Fibroblast of skin of left quadriceps (primary cell): ENCODE data around the gene AQP6.
"Not testable (repeated sequence)": the region's sequence is repeated elsewhere in the genome, so short reads cannot be mapped to it uniquely, and the experiment has no call there.

Experiments used
- DNase-seq, 2 experiments: peaks; one replicate each; pipeline ENCODE4 v3.0.0-alpha.2; 2013; ENCODE audit warnings: low read depth in 2 of 2

The AQP6 gene

DNA sequence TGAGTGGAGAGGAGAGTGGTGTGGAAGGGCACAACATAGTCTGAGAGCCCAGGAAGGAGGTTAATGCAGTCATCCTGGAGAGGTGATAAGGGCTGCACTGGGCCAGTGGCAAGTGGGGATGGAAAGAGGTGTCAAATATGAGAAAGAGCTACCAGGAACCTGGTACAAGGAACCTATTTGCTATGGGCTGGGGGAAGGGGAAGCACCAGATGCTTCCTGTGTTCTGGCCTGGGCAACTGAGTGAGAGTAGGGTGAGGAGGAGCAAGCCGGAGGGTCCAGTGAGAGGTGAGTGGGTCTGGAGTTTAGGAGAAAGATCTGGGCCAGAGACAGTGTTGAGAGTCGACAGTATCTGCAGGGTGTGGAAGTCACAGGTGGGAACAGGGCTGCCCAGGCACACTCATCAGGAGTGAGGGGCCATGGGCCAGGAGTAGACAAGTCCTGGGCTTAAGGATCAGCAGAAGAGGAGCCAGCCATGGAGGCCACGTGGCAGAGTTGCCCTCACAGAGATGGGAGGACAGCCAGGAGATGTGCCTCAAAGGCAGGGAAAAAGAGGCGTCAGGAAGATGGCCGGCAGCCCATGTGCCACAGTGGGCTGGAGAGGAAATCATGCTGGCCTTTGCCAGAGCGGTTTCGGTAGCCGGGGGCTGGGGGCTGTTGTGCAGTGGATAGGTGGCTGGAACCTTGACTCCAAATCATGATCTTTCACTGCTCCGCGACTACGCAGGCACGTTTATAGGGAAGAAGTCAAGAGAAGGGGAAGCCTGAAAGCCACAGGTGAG, 2.9 kb upstream of the AQP6 start:
- DNase-seq, result no peak

DNA sequence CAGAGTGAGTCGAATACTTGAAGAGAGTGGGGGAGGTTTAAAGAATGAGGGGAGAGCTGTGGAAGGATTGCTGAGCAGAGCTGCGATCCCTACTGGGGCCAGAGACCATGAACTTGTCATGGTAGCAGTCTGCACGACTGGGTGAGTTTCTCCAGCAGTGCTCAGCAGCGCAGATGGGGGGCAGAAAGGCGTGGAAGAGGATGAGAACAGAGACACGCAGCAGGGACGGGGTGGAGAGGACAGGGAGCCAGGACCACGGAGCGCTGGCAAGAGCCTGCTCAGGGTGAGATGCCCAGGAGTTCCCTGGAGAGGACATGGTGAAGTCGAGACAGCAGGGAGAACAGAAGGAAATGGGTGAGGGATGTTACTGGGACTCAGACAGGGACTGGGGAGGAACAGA, 2.1 kb upstream of the AQP6 start:
- DNase-seq, result no peak

DNA sequence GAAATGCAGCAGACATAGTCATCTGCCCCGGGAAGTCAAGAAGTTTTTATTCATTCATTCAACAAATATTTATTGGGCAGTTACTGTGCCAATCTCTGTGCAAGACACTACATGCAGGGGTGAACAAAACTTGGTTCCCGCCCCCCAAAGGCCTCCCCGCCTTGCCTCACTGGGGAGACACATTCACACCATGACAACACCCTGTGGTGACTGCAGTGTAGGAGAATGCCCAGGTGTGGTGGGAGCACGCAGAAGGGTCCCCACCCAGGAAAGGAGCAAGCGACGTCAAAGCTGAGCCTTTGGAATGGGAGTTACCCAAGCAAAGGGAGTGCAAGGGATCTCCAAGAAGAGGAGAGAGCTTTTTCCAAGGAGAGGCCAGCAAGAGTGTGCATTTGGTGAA, 1.6 kb upstream of the AQP6 start:
- no peak for DNase-seq

DNA sequence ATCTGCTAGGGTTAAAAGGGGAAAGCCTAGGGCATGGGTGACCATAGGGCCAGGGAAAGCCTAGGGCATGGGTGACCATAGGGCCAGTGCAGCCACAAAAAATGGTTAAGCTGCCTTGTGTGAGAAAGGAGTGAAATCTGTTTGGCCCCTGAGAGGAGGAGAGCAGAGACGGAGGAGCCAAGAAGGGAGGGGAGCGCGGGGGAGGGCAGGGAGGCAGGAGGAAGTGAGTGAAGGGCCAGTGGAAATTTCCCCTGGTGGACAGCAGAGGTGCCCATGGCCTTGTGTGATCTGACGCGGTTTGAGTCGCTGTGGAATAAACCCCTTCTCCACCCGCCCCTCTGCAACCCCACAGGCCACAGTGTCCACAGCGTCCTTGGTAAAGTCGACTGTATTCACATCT, 618 bp upstream of the AQP6 start:
- no peak for DNase-seq

DNA sequence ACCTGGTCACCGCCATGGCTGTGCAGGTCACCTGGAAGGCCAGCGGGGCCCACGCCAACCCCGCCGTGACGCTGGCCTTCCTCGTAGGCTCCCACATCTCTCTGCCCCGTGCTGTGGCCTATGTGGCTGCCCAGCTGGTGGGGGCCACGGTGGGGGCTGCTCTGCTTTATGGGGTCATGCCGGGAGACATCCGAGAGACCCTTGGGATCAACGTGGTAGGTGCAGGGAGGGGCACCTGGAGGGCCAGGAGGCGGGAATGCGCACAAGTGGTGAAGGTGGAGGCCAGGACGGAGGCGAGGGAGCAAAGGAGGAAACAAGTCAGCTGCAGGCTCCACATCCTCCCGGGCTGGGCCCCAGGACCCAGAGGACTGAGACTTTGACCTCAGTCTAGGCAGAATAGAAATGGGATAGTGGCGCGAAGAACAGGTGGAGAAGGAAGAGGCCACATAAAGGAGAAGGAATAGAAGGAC, 649 bp downstream of the AQP6 start:
- no peak for DNase-seq

DNA sequence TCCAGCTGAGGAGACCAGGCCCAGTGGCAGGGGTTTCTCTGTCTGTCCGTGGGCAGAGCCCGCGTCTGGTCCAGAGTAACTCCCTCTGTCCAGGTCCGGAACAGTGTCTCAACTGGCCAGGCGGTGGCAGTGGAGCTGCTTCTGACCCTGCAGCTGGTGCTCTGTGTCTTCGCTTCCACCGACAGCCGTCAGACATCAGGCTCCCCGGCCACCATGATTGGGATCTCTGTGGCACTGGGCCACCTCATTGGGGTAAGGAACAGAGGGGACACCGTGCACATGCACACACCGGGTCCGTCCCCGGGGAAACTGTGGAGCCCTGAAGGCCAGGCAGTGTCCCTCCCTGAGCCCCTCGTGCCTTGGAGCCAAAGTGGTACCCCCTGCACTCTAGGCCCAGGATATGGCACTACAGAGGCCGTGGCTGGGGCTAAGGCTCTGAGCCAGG, 1.5 kb downstream of the AQP6 start:
- DNase-seq, result peak; percentile 7 to 12

DNA sequence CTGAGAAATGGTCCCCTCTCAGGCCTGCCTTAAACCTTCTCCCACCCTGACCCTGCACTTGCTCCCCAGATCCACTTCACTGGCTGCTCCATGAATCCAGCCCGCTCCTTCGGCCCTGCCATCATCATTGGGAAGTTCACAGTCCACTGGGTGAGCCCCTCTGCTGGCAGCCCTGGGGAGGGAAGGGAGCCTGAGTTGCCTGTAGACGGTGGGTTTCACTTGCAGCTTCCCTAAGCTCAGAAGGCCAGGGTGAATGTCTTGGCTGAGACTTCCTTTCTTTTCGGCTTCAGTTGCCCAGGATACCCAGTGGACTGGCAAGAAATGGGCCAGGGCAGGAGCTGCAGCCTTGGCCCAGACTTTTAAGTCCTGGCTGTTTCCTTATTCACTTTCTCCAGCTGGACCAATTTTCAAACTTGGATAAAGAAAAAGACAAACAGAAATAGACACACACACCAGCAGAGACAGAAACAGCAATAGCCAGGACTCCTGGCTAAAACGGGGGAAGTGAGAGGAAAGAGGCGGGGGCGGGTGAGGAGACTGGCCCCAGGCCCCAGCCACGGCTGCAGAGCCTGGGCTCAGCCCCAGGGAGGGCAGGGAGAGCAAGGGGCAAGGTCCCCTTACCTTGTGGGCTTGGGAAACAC, 2.0 kb downstream of the AQP6 start:
- no peak for DNase-seq

DNA sequence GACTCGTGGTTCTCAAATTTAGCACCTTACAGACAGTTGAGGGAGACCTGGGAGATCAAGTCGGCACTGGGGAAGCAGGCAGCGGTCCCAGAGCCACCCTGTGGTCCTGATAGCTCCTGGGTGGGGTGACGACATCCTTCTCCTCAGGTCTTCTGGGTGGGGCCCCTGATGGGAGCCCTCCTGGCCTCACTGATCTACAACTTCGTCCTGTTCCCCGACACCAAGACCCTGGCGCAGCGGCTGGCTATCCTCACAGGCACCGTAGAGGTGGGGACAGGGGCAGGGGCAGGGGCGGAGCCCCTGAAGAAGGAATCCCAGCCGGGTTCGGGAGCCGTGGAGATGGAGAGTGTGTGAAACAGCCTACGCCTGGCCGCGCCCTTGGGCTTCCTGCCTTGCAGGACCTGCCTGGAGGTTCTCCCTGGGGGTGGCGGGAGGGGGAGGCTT, 2.6 kb downstream of the AQP6 start:
- no peak for DNase-seq

DNA sequence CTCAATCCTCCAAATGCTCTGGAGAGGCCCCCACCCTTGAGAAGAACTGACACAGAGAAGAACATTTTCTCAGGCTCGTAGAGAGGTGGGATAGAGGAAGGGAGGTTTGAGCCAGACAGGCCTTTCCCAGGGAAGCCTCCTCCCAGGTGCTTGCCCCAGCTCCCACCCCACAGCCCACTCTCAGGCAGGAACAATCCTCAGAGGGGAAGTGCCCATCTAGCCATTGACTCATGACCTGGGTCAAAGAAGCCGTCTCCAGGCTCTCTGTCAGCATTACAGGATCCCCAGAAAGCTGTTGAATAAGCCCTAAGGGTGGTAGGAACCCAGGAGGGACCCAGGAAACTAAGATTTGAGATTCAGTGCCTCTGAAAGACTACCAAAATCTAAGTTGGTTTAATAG, 3.8 kb downstream of the AQP6 start:
- DNase-seq, result no peak

DNA sequence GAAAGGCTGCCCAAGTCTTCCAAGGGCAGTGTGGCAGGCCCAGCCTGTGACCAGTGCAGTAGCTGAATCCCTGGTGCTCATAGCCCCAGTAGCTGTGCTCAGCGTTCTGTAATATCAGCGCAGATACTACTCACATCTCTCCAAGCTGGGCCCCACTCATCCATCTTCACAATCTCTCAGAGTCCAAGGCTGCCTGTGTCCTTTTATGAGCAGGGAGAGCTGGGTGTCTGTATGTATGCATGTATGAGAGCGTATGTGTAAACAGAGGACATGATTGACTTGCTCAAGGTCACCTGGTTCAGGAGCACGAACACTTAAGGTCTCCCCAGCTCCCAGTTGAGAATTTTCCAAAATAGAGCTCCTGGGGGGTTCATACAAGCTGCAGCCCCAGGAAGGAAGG, 5.4 kb downstream of the AQP6 start:
- no peak for DNase-seq

DNA sequence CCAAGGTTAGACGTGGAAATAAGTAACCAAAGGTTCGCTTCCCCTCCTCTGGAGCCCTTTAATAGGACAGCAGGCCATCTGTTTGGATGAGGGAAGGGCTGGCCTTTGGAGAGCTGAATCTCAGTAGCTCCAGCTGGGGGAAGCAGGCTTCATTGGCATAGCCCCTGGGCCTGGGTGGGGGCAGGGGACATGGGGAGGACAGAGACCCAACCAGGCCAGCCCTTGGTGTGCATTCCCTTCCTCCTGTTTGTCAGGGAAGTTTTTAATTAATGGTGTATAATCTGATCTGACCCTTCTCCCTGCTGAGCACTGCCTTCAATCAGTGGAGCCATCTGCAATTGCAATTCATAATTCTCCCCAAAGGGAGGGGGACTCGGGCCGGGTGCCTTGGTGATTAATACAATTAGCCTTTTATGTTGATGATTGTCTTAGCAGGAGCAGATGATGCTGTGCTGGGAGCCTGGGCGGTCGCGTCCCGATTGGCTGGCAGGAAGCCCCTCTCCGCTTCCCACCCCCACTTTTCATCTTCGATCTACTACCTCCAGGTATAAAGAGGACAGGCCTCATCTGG, 6.4 kb downstream of the AQP6 start:
- DNase-seq, result no peak

DNA sequence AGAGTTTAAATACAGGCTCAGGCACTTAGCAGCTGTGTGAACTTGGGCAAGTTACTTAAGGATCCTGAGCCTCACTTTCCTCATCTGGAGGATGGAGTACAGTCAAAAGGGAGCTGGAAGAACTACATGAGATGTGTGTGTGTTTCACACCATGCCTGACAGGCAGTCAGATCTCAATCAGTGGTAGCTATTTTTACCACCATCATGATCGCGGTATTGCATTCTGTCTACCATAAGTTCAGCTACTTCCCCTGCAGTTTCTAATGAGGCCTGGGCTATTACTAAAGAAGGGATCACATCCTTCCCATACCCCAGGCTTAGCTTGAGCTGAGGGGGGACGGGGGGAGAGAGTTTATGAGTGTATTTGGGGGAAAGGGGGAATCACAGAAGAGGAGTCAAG, 7.0 kb downstream of the AQP6 start:
- DNase-seq, result no peak

DNA sequence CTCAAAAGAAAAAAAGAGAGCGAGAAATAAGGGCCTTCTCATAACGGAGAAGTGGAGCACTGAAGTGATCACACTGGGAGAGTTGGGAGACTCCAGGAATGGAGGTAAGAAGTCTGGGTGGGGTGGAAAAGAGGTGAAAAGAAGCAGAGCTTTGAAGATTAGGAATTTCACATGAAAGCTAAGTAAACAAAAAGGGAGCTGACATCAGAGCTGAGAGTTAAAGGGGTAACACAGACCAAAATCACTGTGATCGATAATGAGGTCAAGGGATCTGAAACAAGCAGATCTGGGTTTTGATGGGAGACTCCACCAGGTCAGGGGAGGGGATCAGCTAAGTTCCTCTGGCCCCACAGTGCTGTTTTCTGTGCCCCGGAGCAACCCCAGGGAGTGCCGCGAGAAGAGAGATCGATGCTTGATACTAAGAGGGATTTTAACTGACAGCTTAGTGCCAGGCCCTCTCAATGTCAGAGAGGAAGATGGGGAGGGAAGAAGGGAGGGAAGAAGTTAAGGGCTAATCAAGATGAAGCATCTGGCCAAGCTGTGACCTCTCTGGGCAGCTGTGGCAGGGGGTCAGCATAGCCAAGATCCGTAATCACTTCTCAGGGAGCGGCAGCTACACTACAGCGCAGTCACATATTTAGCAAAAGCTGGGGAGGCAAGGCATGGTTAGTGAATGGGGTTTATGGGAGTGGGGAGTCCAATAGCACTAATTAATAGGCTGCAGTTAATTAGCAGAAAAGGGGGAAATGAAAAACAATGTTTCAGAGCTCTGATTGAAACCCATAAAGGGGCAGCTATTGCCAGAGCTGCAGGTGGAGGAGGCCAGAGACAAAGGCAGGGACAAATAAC, 8.0 kb downstream of the AQP6 start:
- no peak for DNase-seq

DNA sequence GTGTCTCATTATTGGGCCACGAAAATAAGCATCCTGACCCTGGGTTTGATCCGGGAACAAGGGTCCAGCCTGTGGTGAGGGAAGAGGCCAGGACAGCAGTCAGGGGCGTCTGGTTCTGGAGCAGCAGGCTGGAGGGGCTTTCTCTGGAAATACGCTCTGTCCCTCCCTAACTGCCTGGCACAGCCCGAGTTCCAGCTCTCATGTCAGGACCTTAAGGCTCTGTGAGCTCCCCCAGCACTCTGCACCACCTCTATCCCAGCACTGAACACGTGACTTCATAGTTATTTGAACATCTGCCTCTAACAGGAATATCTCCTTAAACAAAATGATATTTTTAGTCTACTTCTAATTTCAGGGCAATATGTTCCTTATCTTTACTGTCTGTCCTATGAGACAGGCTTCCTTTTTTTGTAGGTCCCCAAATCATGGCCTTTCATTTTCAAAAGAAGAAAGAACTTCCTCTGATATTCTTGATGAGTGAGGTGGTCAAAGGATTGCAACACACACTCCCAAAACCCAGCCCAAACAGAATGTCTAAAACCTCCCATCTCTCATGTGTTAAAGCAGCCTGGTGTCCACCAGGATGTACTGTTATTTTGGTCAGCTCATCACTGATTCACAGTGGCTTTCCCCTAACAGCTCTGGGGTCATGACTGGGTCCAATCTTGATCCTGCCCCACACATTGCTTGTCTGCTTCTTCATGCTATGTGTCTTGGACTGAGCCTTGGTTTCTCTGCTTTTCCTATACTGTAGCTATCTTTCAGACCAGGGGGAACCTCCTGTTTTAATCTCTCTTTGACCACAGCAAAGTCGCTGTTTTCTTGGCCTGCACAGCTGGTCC, 9.7 kb downstream of the AQP6 start:
- DNase-seq, result no peak

DNA sequence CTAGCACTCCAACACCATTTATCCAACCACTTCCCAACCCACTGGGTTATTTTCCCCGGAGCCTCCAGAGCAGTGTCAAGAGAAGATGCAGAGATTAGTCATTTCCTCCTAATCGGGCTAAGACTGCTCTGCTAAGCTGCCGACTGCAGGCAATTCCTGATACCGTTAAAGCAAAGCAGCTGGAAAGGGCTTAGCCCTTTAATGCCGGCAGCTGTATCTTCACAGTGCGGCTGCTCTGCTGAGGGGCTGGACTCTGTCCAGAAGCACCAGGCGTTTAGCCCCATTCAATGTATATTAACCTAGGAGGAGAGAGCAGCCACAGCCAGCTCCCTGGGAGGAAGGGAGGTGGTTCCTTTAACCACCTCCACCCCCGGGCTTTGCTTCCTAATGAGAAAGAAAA, 11.1 kb downstream of the AQP6 start:
- DNase-seq, result peak; percentile 82 to 85

DNA sequence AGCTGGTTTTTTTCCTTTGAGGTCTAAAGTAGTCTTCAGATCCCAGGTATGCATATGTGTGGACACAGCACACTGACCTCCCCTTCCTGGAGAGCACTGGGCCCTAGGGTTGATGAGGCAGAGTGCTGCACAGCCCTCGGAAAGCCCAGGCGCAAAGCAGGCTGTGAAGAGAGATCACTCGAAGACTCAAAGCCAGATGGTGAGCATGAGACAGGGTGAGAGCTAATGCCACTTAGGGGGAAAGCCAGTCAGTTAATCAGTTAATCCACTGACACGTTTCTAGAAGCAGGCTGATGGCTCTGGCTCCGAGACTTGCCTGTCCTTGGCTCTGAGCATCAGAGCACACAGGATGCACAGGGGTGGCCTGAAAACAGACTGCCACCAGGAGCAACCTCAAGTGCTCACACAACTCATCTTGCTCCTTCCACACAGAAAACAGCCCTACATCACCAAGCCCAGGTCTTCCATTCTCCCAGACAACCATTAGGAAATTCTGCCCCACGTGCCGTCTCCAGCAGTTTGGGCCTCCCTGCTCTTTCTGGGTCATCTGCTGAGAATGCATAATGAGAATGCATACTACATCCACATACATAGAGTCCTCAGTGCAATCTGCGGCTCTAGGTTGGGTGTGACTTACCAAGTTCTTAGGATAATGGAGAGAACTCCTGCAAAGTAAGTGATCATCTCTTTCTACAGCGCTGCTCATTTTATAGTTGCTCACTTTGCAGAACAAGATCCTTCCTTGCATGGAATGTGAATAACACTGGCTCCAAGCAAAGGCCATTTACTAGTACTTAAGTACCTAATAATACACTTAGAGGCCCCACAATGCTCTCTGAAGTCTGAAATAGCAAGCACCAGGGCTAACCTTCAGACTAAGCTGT, 12.0 kb downstream of the AQP6 start:
- DNase-seq, result no peak

DNA sequence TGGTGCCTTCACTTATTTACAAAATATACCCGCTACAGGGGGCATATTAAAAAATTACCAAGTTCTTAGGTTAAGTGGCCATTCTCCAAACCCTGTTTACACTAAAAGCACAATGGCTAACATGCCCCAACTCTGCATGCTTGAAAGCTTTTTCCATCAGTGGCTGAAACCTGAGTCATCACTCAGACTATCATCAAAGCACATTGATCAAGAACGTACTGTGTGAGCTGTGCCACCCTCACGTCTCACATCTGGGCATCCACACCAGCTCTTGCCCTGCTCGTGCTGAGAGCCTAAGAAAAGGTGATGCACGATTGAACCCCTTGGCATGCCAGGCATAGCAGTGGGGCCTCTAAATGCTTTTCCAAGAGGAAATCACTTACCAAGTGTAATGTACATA, 13.2 kb downstream of the AQP6 start:
- DNase-seq, result no peak

DNA sequence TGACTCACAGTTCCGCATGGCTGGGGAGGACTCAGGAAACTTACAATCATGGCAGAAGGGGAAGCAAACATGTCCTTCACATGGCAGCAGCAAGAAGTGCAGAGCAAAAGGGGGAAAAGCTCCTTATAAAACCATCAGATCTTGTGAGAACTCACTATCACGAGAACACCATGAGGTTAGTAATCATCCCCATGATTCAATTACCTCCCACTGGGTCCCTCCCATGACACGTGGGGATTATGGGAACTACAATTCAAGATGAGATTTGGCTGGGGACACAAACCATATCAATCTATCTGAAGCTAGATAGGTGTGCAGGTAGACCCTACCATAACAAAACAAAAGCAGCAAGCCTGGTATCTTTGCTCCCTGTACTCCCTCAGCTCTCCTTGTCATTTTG, 13.7 kb downstream of the AQP6 start:
- not testable (repeated sequence) for DNase-seq

DNA sequence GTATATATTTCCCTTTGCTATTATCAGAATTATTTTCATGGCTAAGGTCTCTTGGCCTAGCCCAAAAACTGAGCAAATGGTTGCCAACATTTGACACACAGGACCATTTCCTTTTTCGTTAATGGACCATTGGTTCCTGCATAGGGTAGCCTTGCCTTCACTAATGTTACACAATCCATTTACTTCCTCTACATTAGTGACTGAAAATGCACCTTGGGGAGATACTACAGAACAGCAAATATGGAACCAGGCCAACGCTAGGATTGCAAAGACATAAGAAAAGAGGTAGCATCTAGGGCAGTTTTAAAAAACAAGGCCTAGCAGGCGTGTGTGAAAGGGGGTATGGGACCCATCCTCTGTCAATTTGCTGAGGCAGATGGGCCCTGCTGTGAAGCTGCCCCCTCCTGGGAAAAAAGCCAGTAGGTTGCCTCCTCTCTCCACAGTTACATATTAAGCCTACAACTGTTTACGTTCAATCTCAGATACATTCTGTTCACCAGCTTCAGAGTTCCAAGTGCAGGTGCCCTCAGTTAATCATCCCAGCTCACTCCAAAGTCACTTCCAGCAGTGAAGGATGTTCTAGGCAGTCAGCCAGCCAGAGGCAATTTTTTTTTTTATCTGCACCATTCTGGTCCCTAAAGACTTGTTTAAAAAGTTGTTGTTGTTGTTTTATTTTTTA, 15.0 kb downstream of the AQP6 start:
- DNase-seq, result no peak

DNA sequence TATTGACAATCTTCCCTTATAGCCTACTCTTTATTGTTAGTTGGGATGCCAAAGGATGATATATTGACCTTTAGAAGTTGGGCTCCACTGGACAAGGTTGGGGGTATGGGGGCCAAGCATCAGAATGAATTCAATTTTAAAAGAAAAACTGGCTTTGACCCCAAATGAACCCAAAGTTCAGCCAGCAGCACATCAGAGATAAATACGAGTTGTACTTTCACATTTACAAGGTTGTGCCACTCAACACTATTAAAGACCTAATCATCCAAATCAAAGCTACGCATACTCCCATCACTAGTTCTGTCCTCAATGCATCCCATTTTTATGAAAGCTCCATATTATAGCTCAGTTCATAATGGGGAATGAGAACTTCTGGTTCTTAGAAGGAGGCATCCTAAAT, 16.7 kb downstream of the AQP6 start:
- DNase-seq, result not testable (repeated sequence)
